Progenitor cell of endocrine pancreas (in vitro differentiated cells): ENCODE measurements around the gene OSGEP. TPM values are rescaled to one million over a fixed set of nuclear protein-coding genes. Genes with fewer than 3 reads are reported as not detected.

Source experiments
- DNase-seq: peaks from one replicate; pipeline ENCODE4 v3.0.0; 2021; ENCODE audit warnings: low spot score; ENCODE audit not compliant: unreplicated experiment
- H3K27ac Mint-ChIP-seq: 2 replicates; pipeline ENCODE4 v1.8.0; 2021; ENCODE audit warnings: mild to moderate bottlenecking, moderate library complexity, mixed read lengths
- H3K27me3 Mint-ChIP-seq: 2 replicates; pipeline ENCODE4 v1.8.0; 2021; ENCODE audit warnings: mixed read lengths
- H3K36me3 Mint-ChIP-seq: 2 replicates; pipeline ENCODE4 v1.8.0; 2022; ENCODE audit warnings: mixed read lengths; ENCODE audit not compliant: insufficient read depth
- H3K4me1 Mint-ChIP-seq: 2 replicates; pipeline ENCODE4 v1.8.0; 2021; ENCODE audit warnings: low read depth, mixed read lengths
- H3K4me3 Mint-ChIP-seq: 2 replicates; pipeline ENCODE4 v1.8.0; 2021; ENCODE audit warnings: low read depth, mild to moderate bottlenecking, moderate library complexity, mixed read lengths
- H3K9me3 Mint-ChIP-seq: 2 replicates; pipeline ENCODE4 v1.8.0; 2021; ENCODE audit warnings: low read depth, mixed read lengths
- total RNA-seq: library from RNA; stranded (reverse); gene quantifications from 2 replicates; pipeline ENCODE4 v1.2.1, GENCODE V29; 2021
- TF ChIP-seq, protein P1 (sequence below): fragments of 200-600 bp; sonication (generic); IDR thresholded peaks from one replicate; pipeline ENCODE4 v1.5.0; 2021; ENCODE audit warnings: antibody characterized with exemption, mild to moderate bottlenecking; ENCODE audit not compliant: unreplicated experiment

The OSGEP gene
- total RNA-seq, 1 donor from 2014 or later = 89.0 TPM

DNA sequence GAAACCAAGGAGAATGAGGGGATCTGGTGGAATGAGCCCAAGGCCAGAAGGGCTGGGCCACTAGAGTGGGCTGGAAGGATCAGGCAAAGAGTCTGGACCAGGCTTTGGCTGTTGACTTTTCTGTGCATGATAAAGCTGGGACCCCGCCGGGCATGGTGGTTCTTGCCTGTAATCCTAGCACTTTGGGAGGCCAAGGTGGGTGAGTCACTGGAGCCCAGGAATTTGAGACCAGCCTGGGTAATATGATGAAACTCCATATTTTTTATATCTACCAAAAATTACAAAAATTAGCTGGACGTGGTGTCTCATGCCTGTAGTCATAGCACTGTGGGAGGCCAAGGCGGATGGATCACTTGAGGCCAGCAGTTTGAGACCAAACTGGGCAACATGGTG is 18.3 kb downstream of the OSGEP start:
- Mint-ChIP-seq H3K9me3 (no peaks in the 10 kb centered on the region), H3K36me3 (no peaks in the 10 kb centered on the region)
- TF ChIP-seq, protein P1, sequence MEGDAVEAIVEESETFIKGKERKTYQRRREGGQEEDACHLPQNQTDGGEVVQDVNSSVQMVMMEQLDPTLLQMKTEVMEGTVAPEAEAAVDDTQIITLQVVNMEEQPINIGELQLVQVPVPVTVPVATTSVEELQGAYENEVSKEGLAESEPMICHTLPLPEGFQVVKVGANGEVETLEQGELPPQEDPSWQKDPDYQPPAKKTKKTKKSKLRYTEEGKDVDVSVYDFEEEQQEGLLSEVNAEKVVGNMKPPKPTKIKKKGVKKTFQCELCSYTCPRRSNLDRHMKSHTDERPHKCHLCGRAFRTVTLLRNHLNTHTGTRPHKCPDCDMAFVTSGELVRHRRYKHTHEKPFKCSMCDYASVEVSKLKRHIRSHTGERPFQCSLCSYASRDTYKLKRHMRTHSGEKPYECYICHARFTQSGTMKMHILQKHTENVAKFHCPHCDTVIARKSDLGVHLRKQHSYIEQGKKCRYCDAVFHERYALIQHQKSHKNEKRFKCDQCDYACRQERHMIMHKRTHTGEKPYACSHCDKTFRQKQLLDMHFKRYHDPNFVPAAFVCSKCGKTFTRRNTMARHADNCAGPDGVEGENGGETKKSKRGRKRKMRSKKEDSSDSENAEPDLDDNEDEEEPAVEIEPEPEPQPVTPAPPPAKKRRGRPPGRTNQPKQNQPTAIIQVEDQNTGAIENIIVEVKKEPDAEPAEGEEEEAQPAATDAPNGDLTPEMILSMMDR = no peak

GRCh38 chr14:20435582-20436362 is 18.8 kb downstream of the OSGEP start, which contains the start of gene KLHL33:
KLHL33 (minus strand) TSS chr14:20436166; CDS start chr14:20435811, 355 bp downstream.
- TF ChIP-seq, protein P1 = no peak
- no peak within 1 kb of the TSS for H3K27ac Mint-ChIP-seq
- H3K36me3 Mint-ChIP-seq = no peaks in the 10 kb centered on the region
- no peak for DNase-seq
- H3K27me3 Mint-ChIP-seq = peaks cover 15% of the 10 kb centered on the region
- H3K9me3 Mint-ChIP-seq = no peaks in the 10 kb centered on the region
- H3K4me1 Mint-ChIP-seq = no peaks in the 10 kb centered on the region
- no peak within 1 kb of the TSS for H3K4me3 Mint-ChIP-seq

More for the DNA sequence above, 18.3 kb downstream of the OSGEP start:
- Mint-ChIP-seq H3K27me3 (peaks cover 15% of the 10 kb centered on the region), H3K4me3 (no peak overlapping the region), H3K4me1 (no peaks in the 10 kb centered on the region), H3K27ac (no peak overlapping the region)
- no peak for DNase-seq

DNA sequence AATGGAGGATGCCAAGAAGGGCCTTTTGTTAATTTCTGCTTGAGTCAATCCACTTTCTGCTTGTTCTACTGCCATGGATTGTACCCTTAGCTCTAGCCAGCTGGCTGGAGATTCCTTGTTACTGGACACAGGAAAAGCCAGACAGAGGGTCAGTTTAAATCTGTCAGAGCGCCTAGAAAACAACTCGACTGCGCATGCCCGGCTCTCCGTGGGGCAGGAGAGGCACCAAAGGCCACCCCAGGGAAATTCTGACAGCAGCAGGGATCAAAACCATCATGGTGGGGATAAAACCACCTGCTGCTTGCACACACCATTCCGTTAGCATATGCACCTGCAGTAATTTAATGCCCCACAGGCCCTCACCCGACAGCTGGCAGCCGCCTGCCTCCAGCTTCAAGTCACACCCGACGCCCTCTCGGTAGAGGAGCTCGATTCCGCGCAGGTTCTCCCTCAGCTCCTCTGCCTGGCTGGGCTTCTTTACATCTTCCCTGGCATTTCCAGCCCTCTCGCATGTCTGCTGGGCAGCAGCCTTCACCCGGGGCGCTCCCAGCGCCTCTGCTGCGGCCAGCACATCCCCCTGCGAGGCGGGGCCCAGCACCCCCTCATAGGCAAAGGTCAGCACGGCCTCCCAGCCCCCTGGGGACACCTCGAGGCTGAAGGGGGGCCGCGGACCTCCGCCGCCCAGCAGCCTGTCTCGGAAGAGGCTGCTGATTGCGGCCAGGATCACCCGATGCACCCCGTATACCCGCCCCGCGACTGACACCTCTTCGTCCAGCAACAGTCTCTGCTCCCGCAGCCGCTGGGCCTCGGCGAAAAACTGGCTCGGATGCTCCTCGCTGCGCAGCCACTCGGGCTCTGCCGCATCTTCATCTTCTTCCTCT is 19.7 kb downstream of the OSGEP start:
- H3K4me3 Mint-ChIP-seq = no peak overlapping the region
- TF ChIP-seq, protein P1 = no peak
- peaks cover 15% of the 10 kb centered on the region for H3K27me3 Mint-ChIP-seq
- H3K4me1 Mint-ChIP-seq = no peaks in the 10 kb centered on the region
- no peaks in the 10 kb centered on the region for H3K36me3 Mint-ChIP-seq
- no peak overlapping the region for H3K27ac Mint-ChIP-seq
- H3K9me3 Mint-ChIP-seq = no peaks in the 10 kb centered on the region
- DNase-seq = no peak

DNA sequence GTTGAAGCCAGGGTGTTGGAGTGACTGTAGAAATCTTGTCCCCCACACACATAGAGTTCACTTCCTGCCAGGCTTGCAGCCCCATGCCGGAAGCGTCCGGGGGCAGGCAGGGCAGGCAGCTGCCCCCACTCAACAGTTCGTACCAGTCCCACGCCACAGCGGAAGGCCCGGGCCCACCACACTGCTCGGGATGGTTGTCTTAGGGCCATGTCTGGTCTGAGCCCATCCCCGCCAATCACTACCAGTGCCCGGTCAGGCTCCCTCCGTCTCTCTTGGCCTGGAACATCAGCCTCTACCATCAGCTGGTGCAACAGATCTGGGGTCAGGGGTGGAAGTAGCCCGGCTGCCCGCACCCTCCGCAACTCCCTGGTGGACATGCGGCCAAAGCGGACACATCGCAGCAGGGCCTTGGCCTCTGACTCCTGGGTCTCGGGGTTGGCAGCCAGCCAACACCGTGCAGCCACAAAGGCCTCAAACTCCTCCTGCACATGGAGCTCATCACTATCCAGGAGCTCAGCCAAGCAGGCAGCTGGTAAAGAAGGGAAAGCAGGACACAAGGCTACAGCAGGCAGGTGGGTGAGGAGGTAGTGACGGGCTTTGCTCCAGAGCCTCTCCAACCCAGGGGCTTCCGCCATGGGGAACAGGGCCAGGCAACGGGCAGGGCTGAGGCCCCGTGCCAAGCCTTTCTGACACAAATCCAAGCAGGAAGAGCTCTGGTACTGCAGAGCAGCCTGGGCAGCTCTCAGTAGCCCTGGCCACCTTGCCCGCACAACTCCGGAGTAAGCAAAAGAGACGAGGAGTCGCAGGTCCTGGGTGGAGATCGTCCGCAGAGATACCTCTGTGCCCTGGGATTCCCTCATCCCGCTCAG is 24.6 kb downstream of the OSGEP start:
- no peak for DNase-seq
- Mint-ChIP-seq H3K27me3 (peaks cover 3% of the 10 kb centered on the region), H3K36me3 (no peaks in the 10 kb centered on the region), H3K27ac (no peak overlapping the region), H3K4me3 (no peak overlapping the region), H3K9me3 (no peaks in the 10 kb centered on the region), H3K4me1 (peaks cover 1% of the 10 kb centered on the region)
- TF ChIP-seq, protein P1 = no peak
